NCI-H146 treated with DMSO at 0.1 percent for 48 hours (cell line): ENCODE measurements around the gene DNMBP.
"Not testable (repeated sequence)": the region's sequence is repeated elsewhere in the genome, so short reads cannot be mapped to it uniquely, and the experiment has no call there.

Experiments used
- DNase-seq: peaks from one replicate; lab custom pipeline; 2025; ENCODE audit not compliant: unreplicated experiment; lab: John Stamatoyannopoulos, UW

Gene DNMBP

DNA sequence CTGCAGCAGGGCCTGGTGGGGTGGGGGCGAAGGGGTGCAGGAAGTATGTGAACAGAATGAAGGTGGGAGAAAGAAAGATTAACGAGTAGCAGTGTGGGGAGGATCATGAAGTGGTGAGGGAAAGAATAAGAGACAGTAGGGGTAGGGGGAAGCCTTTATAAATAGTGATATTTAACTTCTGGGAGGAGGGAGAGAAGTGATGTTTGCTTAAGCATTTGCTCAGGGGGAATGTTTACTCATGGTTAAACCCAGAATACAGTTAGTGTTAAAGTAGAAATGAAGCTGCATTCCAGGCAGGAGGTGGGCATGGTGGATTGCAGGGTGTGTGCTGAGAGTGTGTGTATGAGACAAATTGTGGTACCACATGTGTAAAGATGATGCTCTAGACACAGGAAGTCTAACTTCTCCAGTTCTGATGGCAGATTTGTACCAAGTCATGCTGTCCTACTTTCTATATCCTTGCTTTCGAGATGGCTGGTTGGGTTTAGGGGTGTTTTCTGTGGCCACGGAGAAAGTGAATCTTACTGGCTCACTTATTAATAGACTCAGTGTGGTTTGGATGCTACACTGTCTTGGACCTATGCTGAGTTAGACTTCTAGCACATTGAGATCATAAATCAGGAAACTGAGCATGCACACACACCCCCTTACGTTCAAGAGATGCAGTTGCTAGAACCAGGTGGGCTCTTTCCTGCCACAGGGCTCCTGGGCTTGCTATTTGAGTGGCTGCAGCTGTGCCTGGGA lies 10.6 kb upstream of the DNMBP start:
- peak; percentile 89 for DNase-seq

DNA sequence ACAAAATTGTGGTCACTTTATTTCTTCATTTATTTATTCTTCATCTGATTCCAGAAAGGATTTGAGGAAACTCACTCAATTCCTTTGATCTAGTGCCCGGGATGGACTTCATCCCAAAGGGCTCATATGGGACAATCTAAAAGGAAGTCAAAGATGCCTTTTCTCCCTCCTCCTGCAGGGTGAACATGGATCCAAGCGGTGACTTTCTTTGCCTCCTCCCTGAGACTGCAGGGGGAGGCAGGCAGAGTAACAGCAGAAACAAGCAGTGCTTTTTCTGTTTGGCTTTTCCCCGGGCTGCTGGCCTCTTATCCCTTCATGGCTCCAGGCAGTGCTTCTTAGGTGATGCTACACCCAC lies 10.0 kb upstream of the DNMBP start:
- DNase-seq = no peak

DNA sequence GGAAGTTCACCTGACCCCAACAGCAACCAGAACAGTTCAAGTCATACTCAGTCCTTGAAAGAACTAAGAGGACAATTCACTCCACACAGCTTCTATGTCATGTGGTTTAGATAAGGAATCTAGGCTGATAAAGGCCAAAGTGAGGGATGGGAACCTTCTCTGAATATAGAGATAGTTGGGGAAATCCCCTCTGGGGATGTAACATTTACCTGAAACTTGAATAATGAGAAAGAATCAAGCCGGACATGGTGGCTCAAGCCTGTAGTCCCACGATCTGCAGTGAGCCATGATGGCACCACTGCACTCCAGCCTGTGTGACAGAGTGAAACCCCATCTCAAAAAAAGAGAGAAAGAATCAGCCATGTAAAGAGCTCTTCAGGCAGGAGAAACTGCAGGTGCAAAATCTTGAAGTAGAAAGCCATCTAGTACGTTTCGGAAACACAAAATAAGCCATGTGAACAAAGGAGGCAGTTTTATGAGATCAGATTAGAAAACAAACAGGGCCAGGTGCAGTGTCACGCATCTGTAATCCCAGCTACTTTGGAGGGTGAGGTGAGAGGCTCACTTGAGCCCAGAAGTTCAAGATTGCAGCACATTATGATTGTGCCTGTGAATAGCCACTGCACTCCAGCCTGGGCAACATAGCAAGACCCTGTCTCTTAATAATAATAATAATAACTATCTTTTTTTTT lies 4.5 kb upstream of the DNMBP start:
- peak; percentile 76 for DNase-seq

DNA sequence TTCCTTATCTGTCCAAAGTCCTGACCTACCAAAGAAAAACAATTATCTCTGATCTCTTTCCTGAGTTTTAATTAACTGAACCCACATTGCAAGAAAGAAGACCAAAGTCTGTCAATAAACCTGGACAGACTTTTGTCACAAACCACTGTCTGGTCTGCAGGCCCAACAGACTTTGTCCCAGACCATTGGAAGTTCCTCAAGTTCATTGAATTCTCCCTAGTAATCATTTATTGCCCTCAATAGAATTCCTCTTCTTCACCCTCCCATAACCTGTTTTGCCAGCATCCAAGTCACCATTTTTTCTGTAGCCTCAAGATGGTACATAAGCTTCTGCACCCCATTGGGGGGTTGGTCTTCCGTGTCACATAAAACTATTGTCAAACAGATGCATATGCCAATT lies 3.9 kb upstream of the DNMBP start:
- DNase-seq = no peak

DNA sequence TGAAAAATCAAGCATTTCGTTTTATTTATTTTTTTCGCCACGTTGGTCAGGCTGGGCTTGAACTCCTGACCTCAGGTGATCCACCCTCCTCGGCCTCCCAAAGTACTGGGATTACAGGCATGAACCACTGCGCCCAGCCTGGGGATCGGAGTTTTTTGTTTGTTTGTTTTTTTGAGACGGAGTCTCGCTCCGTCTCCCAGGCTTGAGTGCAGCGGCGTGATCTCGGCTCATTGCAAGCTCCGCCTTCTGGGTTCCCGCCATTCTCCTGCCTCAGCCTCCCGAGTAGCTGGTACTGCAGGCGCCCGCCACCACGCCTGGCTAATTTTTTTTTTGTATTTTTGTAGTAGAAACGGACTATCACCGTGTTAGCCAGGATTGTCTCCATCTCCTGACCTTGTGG lies 2.2 kb upstream of the DNMBP start:
- not testable (repeated sequence) for DNase-seq

DNA sequence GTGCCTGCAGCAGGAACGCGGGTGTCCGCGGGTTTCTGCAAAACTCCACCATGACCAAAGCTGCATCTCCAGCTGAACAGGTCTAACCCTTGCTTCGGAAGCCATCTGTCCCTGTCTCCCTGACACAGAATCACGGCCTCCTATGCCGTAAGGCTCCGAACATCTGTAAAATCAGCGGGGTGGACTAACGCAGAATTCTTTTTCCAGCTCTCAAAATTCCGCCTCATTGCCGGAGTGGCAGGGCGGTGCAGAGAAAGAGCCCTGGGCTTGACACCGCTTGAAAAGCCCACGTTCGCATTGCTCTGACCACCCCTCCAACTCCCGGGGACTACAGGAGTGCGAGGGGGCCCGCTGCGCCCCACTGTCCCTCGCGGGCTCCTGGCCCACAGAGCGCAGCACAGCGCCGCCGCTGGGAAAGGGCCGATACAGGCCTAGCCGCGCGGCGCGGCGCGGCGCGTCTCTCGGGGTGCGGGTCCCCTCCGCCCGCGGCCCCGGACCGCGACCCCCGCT lies 409 bp downstream of the DNMBP start:
- no peak for DNase-seq

DNA sequence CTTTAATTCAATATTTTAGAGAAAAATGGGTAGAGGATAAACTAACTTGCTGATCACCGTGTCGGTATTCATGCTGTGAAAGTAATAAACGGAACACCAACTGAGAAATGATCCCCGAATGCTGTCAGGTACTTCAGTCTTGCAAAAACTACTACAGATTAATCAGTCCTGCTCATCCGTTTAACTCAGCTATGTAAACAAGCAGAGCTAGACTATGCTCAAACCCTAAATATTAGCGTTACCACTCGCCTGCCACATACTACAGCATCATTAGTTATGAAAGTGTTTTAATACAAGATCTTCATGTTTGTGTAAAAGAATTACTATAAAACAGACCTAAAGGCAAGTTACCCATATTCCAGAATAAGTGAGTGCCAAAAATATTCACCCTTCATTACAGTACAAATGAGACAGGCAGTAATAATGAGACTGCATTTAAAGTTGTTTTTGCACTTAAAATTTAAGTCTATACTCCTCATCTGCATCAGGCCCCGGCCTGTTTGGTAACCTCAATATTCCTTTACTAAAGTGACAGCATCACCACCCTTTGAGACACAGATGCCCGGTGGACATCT lies 952 bp downstream of the DNMBP start:
- no peak for DNase-seq

DNA sequence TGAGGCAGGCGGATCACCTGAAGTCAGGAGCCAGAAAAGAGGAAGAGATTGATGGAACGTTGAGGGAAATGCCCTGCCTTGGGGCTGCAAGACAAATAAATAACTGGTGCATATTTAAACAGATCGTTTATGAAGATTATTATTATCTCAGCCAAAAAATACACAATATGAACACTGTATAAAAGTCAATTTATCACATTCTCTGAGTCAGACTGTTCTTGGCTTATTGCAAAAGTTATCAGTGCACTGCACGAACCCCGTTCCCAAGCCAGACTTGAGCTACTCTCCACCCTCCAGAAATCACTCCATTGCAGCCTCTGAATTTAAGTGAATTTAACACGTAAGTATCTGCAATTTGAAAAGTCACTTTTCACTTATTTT lies 1.6 kb downstream of the DNMBP start:
- DNase-seq = no peak

DNA sequence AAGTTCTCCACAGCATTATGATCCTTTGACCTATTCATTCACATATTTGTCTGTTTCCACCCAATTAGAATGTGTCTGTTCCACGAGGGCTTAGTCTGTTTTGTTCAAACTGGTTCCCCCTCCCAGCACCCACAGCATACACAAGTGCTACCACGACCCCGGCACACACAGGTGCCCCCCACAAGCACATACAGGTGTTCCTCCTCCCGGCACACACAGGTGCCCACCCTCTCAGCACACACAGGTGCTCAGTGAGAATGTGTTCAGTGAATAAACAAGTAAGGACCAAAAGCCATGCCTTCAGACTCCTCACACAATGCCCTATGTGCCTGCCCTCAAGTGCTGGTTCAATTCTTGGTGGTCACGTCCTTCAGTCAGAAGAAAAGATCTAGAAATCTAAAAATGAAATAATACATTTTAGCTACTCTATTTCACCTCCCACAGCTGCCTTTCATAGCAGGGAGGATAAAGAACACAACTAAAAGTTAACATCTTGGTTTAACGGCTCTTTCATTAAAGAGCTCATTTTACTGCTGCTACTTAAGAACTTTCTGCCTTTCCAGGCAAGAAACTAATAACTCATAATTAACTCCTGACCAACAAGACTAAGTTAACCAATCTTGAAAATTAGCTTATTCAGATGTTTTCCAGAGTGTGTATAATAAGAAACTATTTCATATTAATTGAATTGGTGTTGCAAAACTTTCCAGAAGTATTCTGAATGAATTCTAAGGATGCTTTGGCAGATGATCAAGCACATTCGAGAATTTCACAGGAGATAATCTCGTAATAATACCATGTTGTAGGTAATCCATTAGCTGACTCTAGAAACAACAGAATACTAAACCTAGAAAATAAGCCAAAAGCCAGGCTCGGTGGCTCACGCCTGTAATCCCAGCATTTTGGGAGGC lies 2.3 kb downstream of the DNMBP start:
- no peak for DNase-seq

DNA sequence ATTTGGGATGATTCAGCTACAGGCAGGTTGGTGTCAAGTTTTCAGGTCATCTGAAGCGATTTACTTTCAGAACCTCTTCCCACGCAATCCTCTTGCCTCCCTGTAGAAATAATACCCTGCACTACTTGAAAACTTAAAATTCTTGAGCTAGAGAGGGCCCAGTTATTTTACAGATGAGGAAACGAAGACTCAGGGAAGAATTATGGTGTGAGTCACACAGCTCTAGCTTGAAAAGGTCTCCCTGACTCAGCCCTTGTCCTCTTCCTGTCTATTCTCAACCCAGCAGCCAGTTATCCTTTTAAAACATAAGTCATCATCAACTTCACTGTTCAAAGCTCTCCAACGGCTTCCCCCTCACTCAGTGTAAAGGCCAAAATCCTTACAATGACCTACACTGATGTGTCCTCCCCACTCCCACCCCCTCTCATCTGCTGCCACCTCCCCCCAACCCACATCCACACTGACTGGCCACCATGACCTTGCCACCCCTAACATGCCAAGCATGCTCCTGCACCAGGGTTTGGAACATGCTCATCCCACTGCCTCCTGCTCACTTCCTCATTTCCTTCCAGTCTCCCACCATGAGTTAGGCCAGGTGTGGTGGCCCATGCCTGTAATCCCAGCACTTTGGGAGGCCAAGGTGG lies 3.4 kb downstream of the DNMBP start:
- DNase-seq = no peak

DNA sequence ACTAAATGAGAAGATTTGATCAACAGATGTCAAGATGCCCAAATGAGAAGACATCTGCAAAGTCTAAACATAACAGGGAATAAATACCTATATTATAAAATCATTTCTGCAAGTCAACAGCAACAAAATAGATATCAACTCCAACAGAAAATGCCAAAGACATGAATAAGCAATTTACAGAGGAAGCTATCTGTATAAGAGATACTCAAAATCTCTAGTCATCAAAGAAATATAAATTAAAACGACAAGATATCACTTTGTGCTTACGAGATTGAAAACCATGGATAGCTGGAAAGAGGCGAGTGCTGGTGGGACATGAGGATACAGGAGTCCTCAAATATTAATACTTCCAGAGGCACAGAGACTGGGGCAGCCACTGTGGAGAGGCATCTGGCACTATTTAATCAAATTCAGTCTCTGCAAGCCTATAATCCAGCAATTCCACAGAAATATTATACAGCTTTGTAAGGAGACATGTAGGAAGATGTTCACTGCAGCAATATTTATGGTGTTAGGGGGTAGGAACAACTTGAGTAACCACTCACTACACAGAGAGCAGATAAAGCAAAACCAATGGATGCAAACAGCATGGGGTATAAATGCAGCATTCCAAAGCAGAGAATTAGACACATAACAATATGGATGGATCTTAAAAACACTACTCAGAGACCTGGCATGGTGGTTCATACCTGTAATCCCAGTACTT lies 4.8 kb downstream of the DNMBP start:
- no peak for DNase-seq

DNA sequence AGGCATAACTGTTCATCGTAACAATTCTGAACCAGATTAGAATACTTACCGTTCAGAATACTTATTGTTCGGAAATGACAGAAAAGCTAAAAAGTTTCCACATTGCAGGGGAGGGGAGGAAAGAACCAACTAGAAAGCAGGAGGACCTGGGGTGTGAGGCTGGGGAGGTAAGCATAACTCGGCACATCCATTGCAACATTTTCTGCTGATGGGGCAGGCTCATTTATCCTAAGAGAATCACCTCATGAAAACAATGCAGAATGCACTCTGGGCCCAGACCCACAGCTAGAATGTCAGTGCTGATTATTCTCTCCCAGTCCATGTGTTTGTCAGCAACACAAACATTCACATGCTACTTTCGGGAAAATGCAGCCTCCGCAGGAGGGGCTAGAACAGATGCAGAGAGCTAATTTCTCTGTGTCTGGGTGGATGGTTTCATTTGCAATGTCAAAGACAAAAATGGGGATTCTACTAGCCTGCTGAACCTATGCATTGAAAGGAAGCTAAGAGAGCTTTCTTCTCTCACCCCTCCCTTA lies 9.6 kb downstream of the DNMBP start:
- DNase-seq = no peak

DNA sequence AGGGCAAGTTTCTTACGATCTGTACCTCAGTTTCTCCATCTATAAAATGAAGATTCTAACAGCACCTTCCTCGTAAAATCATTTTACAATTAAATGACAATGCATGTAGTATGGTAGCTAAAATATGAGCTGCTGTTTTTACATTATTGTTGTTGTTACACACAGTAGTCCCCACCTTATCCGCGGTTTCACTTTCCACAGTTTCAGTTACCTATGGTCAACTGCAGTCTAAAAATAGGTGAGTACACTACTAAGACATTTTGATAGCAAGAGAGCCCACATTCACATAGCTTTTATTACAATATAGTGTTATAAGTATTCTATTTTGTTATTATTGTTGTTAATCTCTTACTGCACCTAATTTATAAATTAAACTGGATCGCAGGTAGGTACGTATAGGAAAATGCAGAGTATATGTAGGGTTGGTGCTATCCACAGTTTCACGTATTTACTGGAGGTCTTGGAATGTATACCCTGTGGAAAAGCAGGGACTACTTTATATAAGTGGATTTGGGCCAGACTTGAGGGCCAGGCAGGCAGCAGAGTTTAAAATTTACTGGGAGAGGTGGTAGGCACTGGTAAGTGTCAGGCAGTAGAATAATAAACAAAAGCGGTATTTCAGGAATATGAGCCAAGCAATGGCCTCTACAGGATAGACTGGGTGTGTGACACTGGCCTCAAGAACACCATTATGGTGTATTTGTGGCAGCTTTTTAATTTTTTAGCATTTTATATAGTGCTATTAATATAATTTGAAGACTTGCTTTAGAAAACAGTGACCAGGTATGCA lies 10.2 kb downstream of the DNMBP start:
- no peak for DNase-seq

DNA sequence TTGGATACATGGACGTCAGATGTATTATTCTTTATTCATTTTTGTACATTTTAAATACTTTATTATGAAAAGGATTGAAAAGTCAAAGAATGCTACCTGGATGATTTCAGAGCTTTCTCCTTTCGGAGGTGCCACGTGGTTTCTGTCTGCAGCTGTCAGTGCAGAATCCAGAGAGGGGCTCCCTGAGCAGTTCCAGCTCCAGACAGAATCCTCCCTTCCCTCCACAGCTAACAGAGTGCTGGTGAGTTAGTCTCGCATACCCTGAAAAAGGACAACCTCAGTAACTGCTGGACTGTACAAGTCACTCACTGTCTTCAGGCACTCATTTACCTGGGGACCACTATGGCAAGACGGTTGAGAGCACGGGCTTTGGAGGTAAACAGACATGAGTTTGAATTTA lies 10.9 kb downstream of the DNMBP start:
- DNase-seq = no peak

DNA sequence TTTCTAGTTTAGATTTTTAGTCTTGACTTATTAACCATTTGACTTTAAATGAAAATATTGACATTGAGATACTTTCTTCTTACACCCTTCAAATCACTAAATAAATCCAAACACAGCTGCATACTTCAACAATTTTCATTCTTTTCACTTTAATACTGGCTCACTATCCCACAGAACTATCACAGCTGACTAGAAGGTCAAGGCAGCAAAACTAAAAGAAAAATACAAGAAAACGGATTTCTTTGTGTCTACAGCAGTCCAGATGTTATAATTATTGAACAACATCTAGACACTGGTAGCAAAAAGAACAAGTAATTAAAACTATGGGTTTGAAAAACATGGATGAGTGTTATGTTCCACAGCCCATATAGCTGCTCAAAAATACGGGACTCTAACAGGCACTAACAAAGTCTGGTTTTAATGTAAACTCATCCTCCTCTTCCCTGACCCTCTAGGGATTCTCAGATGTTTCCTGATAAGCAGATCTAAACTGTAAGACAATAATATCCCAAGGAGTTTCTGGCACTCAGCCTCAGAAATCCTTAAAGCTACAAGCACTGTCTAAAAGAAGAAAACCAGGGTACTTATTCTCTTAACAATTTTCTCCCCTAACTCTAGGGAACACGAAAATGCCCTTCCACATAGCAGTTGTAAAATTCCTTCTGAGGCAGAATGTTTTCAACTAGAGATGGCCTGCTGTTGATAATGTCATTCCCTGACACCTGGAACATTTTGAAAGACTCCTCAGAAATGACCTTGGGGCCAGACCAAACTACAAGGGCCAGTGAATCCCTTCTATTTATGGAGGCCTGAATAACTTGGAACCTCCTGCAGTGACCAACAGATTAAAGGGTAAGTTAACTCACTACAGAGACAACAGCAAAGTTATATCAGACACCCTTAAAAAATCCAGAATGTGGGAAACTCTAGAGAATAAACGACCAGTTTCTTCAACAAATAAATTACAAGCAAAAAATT lies 12.8 kb downstream of the DNMBP start:
- no peak for DNase-seq

DNA sequence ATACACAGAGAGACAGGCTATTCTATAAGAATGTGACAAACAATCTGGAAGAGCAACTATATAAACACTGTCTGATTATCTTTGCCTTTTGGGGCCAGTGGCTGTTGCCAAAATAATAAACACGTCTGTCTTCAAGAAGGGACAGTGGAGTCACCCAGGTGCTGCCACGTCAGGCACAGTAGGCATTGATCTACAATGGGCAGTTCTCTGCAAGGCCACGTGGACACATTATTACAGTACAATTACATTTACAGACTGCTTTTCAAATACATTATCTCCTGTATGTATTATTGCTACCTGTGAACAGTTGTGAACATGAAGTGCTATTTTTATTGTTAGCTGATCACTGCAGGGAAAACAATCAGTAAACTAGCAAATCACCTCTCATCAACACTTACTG lies 14.0 kb downstream of the DNMBP start:
- DNase-seq = no peak

DNA sequence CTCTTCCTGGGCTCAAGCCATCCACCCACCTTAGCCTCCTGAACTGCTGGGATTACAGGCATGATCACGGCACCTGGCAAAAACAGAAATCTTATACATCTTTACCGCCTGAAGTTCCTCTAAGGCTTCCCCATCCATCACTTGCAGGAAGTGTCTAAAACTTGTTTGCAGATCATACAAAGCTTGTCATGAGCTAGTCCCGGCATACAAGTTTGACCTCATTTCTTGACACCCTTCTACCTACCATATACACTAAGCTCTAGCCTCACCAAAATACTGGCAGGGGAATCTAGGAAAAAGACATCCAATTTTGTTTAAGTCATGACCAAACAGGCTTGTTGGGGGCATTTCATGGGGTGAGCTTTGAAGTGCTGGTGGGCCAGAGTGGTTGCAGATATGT lies 14.5 kb downstream of the DNMBP start:
- DNase-seq = no peak

DNA sequence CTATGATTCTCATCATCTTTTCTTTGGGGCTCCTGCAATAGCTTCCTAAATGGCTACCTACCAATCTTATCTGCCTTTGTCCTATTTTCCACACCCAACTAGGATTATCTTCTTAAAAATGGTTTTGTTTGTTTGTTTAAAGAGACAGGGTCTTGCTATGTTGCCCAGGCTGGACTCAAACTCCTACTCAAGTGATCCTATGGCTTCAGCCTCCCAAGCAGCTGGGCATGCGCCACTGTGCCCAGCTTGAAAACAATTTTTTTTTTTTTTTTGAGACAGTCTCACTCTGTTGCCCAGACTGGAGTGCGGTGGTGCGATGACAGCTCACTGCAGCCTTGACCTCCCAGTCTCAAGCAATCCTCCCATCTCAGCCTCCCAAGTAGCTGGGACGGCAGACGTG lies 14.9 kb downstream of the DNMBP start:
- no peak for DNase-seq
